Mammary epithelial cell (primary cell): ENCODE data around the gene MX1.

ENCODE experiments used
- EZH2 ChIP-seq: IDR thresholded peaks from 2 replicates; pipeline ENCODE4 v1.6.1; 2012; ENCODE audit warnings: low read length, inconsistent platforms, borderline replicate concordance
- TF ChIP-seq, protein P1 (sequence below), 2 donors: IDR thresholded peaks in 1 of 2; conservative IDR thresholded peaks in 1 of 2; 2 replicates each; pipeline ENCODE4 v1.5.1; 2011 to 2012; ENCODE audit warnings: inconsistent platforms in 2 of 2, low read length in 2 of 2, mild to moderate bottlenecking in 2 of 2, control low read depth in 1 of 2, low read depth in 1 of 2; ENCODE audit not compliant: insufficient read depth in 1 of 2; ENCODE audit errors: extremely low read depth in 1 of 2

DNA sequence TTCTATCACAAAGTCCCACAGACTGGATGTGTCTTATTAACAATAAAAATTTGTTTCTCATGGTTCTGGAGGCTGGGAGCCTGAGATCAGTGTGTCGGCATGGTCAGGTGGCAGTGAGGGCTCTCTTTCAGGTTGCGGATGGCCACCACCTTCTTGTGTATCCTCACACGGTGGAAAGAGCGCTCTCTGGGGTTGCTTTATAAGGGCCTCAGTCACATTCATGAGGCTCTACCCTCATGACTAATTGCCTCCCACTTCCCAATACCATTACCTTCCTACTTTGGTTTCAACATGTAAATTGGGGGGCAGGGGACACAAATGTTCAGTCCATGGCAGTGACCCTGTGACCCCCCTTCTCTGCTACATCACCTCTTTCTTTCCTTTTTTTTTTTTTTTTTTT lies 20.7 kb upstream of the MX1 start:
- TF ChIP-seq, protein P1, sequence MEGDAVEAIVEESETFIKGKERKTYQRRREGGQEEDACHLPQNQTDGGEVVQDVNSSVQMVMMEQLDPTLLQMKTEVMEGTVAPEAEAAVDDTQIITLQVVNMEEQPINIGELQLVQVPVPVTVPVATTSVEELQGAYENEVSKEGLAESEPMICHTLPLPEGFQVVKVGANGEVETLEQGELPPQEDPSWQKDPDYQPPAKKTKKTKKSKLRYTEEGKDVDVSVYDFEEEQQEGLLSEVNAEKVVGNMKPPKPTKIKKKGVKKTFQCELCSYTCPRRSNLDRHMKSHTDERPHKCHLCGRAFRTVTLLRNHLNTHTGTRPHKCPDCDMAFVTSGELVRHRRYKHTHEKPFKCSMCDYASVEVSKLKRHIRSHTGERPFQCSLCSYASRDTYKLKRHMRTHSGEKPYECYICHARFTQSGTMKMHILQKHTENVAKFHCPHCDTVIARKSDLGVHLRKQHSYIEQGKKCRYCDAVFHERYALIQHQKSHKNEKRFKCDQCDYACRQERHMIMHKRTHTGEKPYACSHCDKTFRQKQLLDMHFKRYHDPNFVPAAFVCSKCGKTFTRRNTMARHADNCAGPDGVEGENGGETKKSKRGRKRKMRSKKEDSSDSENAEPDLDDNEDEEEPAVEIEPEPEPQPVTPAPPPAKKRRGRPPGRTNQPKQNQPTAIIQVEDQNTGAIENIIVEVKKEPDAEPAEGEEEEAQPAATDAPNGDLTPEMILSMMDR (conservative IDR thresholded peaks at IDR 0.05 in 1 of 2, IDR thresholded peaks at IDR 0.05 in 1 of 2; ENCODE audit: extremely low read depth in 1 of 2, insufficient read depth in 1 of 2, low read depth in 1 of 2, low read length in 2 of 2): no peak
- no peak for TF ChIP-seq EZH2
